ENCODE measurements around the gene RTF1. TPM values are rescaled to one million over a fixed set of nuclear protein-coding genes. Genes with fewer than 3 reads are reported as not detected.
"Not testable (repeated sequence)": the region's sequence is repeated elsewhere in the genome, so short reads cannot be mapped to it uniquely, and the experiment has no call there.

RTF1 gene
- total RNA-seq (ENCODE audit: low replicate concordance) = 49.7 and 73.8 TPM in 2 replicates

DNA sequence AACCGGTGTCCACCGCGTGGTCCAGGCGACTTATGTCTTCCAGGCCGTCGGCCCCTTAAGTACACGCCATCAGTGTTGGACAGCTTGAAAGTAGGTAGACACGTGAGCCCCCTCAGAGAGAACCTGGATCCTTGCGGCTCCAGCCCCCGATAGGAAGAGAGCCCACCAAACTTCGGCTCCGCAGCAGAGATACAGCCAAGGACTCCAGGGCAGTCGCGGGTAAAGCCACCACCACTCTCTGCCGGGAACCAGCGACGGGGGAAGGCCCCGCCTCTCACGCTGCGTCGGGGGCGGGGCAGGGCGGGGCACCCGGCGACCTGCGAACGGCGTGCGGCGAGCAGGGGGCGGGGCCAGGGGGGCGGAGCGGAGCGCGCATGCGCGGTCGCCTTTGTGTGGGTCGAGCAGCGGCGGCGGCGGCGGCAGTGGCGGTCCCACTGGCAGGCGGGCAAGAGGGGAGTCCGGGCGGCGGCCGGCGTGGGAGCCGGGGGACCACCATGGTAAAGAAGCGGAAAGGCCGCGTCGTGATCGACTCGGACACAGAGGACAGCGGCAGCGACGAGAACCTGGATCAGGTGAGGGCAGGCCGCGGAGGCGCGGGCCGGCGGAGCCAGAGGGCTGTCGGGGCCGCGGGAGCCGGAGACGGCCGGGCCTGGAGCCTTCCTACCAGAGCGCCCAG lies at the start of gene RTF1:
Gene RTF1, plus strand, starts transcription at position 354 of the 676 bp plus-strand sequence. Its CDS starts 21 bp downstream, at position 375.
- Mint-ChIP-seq H3K4me1 (peaks cover 28% of the 10 kb centered on the region), H3K27me3 (ENCODE audit: insufficient read depth, low read depth) (peaks cover 5% of the 10 kb centered on the region), H3K36me3 (peaks cover 3% of the 10 kb centered on the region), H3K27ac (peak within 1 kb of the TSS; percentile 78), H3K9me3 (no peaks in the 10 kb centered on the region), H3K4me3 (peak within 1 kb of the TSS; percentile 100)
- Histone ChIP-seq H3K27ac (peak within 1 kb of the TSS; percentile 5), H3K27me3 (no peaks in the 10 kb centered on the region), H3K4me2 (peak within 1 kb of the TSS; percentile 90), H3F3A (ENCODE audit: low read depth) (peaks cover 15% of the 10 kb centered on the region), H3K9ac (peak within 1 kb of the TSS; percentile 78), H3K9me3 (ENCODE audit: low read depth) (no peaks in the 10 kb centered on the region), H3K36me3 (no peaks in the 10 kb centered on the region), H3K4me3 (peak within 1 kb of the TSS; percentile 75), H3K4me1 (peaks cover 6% of the 10 kb centered on the region), H2AFZ (replicated peaks) (peak within 1 kb of the TSS; percentile 95), H4K20me1 (ENCODE audit: low read depth) (peaks cover 48% of the 10 kb centered on the region), H3K79me2 (ENCODE audit: low read depth) (peaks cover 60% of the 10 kb centered on the region)
- peak; percentile 97 for DNase-seq (ENCODE audit: low spot score)
- peak; percentile 16 for TF ChIP-seq EZH2 (IDR thresholded peaks at IDR 0.05)
- no peak for TF ChIP-seq EZH2phosphoT487 (IDR thresholded peaks at IDR 0.05)

- Mint-ChIP-seq H3K27ac (no peak overlapping the region), H3K27me3 (ENCODE audit: insufficient read depth, low read depth) (no peaks in the 10 kb centered on the region), H3K36me3 (peaks cover 35% of the 10 kb centered on the region), H3K4me1 (no peaks in the 10 kb centered on the region), H3K4me3 (no peak overlapping the region), H3K9me3 (no peaks in the 10 kb centered on the region)
- Histone ChIP-seq H3K4me1 (no peaks in the 10 kb centered on the region), H2AFZ (replicated peaks) (no peak overlapping the region), H3K4me2 (no peak overlapping the region), H3K27ac (no peak overlapping the region), H3F3A (ENCODE audit: low read depth) (peaks cover 2% of the 10 kb centered on the region), H3K9me3 (ENCODE audit: low read depth) (no peaks in the 10 kb centered on the region), H4K20me1 (ENCODE audit: low read depth) (peaks cover 27% of the 10 kb centered on the region), H3K36me3 (peaks cover 39% of the 10 kb centered on the region), H3K27me3 (no peaks in the 10 kb centered on the region), H3K79me2 (ENCODE audit: low read depth) (no peaks in the 10 kb centered on the region), H3K4me3 (no peak overlapping the region), H3K9ac (no peak overlapping the region)
- no peak for DNase-seq (ENCODE audit: low spot score)
- TF ChIP-seq EZH2 (IDR thresholded peaks at IDR 0.05) = no peak
- TF ChIP-seq, protein P1, sequence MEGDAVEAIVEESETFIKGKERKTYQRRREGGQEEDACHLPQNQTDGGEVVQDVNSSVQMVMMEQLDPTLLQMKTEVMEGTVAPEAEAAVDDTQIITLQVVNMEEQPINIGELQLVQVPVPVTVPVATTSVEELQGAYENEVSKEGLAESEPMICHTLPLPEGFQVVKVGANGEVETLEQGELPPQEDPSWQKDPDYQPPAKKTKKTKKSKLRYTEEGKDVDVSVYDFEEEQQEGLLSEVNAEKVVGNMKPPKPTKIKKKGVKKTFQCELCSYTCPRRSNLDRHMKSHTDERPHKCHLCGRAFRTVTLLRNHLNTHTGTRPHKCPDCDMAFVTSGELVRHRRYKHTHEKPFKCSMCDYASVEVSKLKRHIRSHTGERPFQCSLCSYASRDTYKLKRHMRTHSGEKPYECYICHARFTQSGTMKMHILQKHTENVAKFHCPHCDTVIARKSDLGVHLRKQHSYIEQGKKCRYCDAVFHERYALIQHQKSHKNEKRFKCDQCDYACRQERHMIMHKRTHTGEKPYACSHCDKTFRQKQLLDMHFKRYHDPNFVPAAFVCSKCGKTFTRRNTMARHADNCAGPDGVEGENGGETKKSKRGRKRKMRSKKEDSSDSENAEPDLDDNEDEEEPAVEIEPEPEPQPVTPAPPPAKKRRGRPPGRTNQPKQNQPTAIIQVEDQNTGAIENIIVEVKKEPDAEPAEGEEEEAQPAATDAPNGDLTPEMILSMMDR (IDR thresholded peaks at IDR 0.05) = no peak
These were observed 49.5 kb upstream of the RTF1 start for GRCh38 chr15:41367418-41367817.

DNA sequence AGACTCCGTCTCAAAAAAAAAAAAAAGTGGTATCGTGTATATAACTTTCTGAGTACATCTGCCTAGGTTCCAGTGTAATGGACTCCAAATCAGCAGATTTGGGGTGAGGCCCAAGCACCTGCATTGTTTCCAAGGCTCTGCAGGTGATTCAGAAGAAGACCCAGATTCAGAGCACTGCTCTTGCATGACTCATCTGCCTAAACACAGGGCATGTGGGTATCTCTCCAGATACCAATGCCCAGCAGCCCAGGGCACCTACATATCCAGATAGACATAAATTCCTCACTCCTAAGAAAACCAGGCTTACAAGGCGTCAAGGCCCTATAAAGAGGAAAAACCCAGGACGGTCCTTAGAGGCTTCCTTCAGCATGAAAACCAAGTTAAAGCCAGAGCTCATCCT lies 38.9 kb upstream of the RTF1 start:
- no peak for DNase-seq (ENCODE audit: low spot score)
- Histone ChIP-seq H3K9ac (no peak overlapping the region), H3K4me3 (no peak overlapping the region), H3K36me3 (peaks cover 45% of the 10 kb centered on the region), H3F3A (ENCODE audit: low read depth) (peaks cover 38% of the 10 kb centered on the region), H3K27ac (no peak overlapping the region), H4K20me1 (ENCODE audit: low read depth) (no peaks in the 10 kb centered on the region), H3K79me2 (ENCODE audit: low read depth) (no peaks in the 10 kb centered on the region), H2AFZ (replicated peaks) (no peak overlapping the region), H3K4me1 (no peaks in the 10 kb centered on the region), H3K4me2 (no peak overlapping the region), H3K9me3 (ENCODE audit: low read depth) (peaks cover 8% of the 10 kb centered on the region), H3K27me3 (no peaks in the 10 kb centered on the region)
- no peak overlapping the region for H3K4me3 Mint-ChIP-seq
- H3K27me3 Mint-ChIP-seq (ENCODE audit: insufficient read depth, low read depth) = no peaks in the 10 kb centered on the region
- no peaks in the 10 kb centered on the region for H3K4me1 Mint-ChIP-seq
- H3K27ac Mint-ChIP-seq = no peak overlapping the region
- peaks cover 7% of the 10 kb centered on the region for H3K9me3 Mint-ChIP-seq
- TF ChIP-seq EZH2phosphoT487 (IDR thresholded peaks at IDR 0.05) (no peak), EZH2 (IDR thresholded peaks at IDR 0.05) (no peak)
- TF ChIP-seq, protein P1 (IDR thresholded peaks at IDR 0.05) = no peak
- H3K36me3 Mint-ChIP-seq = peaks cover 42% of the 10 kb centered on the region

DNA sequence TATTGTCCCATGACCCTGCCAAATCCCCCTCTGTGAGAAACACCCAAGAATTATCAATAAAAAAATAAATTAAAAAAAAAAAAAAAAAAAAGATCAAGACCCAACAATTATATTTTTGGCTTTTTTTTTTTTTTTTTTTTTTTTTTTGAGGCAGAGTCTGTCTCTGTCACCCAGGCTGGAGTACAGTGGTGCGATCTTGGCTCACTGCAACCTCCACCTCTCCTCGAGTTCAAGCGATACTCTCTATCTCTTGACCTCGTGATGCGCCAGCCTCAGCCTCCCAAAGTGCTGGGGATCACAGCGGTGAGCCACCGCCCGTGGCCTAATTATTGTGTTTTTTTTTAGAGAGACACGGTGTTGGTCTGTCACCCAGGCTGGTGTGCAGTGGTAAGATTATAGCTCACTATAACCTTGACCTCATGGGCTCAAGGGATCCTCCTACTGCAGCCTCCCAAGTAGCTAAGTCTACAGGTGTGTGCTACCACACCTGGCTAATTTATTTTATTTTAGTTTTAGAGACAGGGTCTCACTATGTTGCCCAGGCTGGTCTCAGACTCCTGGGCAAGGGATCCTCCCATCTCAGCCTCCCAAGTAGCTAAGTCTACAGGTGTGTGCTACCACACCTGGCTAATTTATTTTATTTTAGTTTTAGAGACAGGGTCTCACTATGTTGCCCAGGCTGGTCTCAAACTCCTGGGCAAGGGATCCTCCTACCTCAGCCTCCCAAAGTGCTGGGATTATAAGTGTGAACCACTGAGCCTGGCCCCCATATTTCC lies 32.7 kb upstream of the RTF1 start:
- not testable (repeated sequence) for H3K27ac Mint-ChIP-seq; H3K4me3 ChIP-seq; H3K9ac ChIP-seq; H3K4me1 Mint-ChIP-seq; H3K27me3 Mint-ChIP-seq (ENCODE audit: insufficient read depth, low read depth); H2AFZ ChIP-seq (replicated peaks); H3K27me3 ChIP-seq; H3K27ac ChIP-seq; DNase-seq (ENCODE audit: low spot score); H3K9me3 ChIP-seq (ENCODE audit: low read depth); H3K4me1 ChIP-seq; H3K79me2 ChIP-seq (ENCODE audit: low read depth); H3K4me2 ChIP-seq; H4K20me1 ChIP-seq (ENCODE audit: low read depth); H3K4me3 Mint-ChIP-seq; H3K9me3 Mint-ChIP-seq
- Histone ChIP-seq H3F3A (ENCODE audit: low read depth) (peaks cover 29% of the 10 kb centered on the region), H3K36me3 (peaks cover 23% of the 10 kb centered on the region)
- peaks cover 24% of the 10 kb centered on the region for H3K36me3 Mint-ChIP-seq

Measured in neural progenitor cell (in vitro differentiated cells).